A673 (cell line): ENCODE measurements around the gene TSHR.

Source experiments
- CTCF ChIP-seq: fragments of 300-800, 200-600 bp; sonication (generic); conservative IDR thresholded peaks from 2 replicates; pipeline ENCODE4 v1.5.1; 2017; ENCODE audit warnings: low read depth, mild to moderate bottlenecking, antibody characterized with exemption, low read length, moderate library complexity, mixed read lengths
- EZH2 ChIP-seq: fragments of 200-600 bp; sonication (generic); IDR thresholded peaks from 2 replicates; pipeline ENCODE4 v1.6.1; 2017; ENCODE audit warnings: borderline replicate concordance, low read depth, mild to moderate bottlenecking, mixed read lengths, antibody characterized with exemption, low read length; ENCODE audit not compliant: poor library complexity, severe bottlenecking

GRCh38 chr14:80946797-80947196, 8.6 kb upstream of the TSHR start:
- TF ChIP-seq CTCF (no peak), EZH2 (no peak)
